Activated T-cell treated with anti-CD3 and anti-CD28 coated beads for 24 hours (primary cell): ENCODE results near the gene PRDM10.

Experiments
- DNase-seq: peaks from one replicate; pipeline ENCODE4 v3.0.0-alpha.2; 2020; ENCODE audit warnings: low read depth

Gene PRDM10

GRCh38 chr11:130006929-130007328, 4.3 kb upstream of the PRDM10 start:
- DNase-seq, result no peak

- no peak for DNase-seq
Measured at GRCh38 chr11:130003717-130004001, 1.0 kb upstream of the PRDM10 start.

- peak; percentile 88 for DNase-seq
Measured at GRCh38 chr11:130002846-130003716, 446 bp upstream of the PRDM10 start.

GRCh38 chr11:130001461-130002351, 929 bp downstream of the PRDM10 start:
- DNase-seq, result peak; percentile 14

- no peak for DNase-seq
Measured at GRCh38 chr11:130000552-130001176, 2.0 kb downstream of the PRDM10 start.

- no peak for DNase-seq
Measured at GRCh38 chr11:129999407-129999806, 3.2 kb downstream of the PRDM10 start.

- DNase-seq, result no peak
Measured at GRCh38 chr11:129998905-129999304, 3.7 kb downstream of the PRDM10 start.

- DNase-seq, result no peak
Measured at GRCh38 chr11:129998107-129998506, 4.5 kb downstream of the PRDM10 start.

- no peak for DNase-seq
Measured at GRCh38 chr11:129997513-129997912, 5.1 kb downstream of the PRDM10 start.

GRCh38 chr11:129996113-129996870, 6.3 kb downstream of the PRDM10 start:
- no peak for DNase-seq

GRCh38 chr11:129995163-129995562, 7.5 kb downstream of the PRDM10 start:
- no peak for DNase-seq

- no peak for DNase-seq
Measured at GRCh38 chr11:129992161-129992944, 10.3 kb downstream of the PRDM10 start.

- no peak for DNase-seq
Measured at GRCh38 chr11:129989149-129989813, 13.4 kb downstream of the PRDM10 start.

- no peak for DNase-seq
Measured at GRCh38 chr11:129987950-129988349, 14.7 kb downstream of the PRDM10 start.

- DNase-seq, result no peak
Measured at GRCh38 chr11:129985823-129986222, 16.8 kb downstream of the PRDM10 start.

GRCh38 chr11:129980086-129980485, 22.5 kb downstream of the PRDM10 start:
- no peak for DNase-seq

GRCh38 chr11:129979046-129979605, 23.5 kb downstream of the PRDM10 start:
- DNase-seq, result no peak

GRCh38 chr11:129978447-129978846, 24.2 kb downstream of the PRDM10 start:
- no peak for DNase-seq

GRCh38 chr11:129976328-129976727, 26.3 kb downstream of the PRDM10 start:
- no peak for DNase-seq

GRCh38 chr11:129975543-129975942, 27.1 kb downstream of the PRDM10 start:
- no peak for DNase-seq
